Esophagus squamous epithelium (tissue), 5 donors: ENCODE measurements around the gene CD302. TPM values are rescaled to one million over a fixed set of nuclear protein-coding genes. Genes with fewer than 3 reads are reported as not detected.

ENCODE experiments used
- DNase-seq: peaks from one replicate; lab custom pipeline; 2025; lab: John Stamatoyannopoulos, UW
- H3K27ac ChIP-seq, 4 donors: fragments of 200-600 bp; sonication (generic); one replicate each; pipeline ENCODE4 v1.5.1; 2016 to 2019; ENCODE audit warnings: mild to moderate bottlenecking in 1 of 4
- H3K27me3 ChIP-seq, 4 donors: fragments of 200-600 bp; sonication (generic); 1 replicate in 3 of 4; 2 replicates in 1 of 4; pipeline versions ENCODE4 v1.5.1 to v1.6.0; 2017 to 2021; ENCODE audit warnings: antibody characterized with exemption in 1 of 4
- H3K36me3 ChIP-seq, 3 donors: fragments of 200-600 bp; sonication (generic); one replicate each; pipeline ENCODE4 v1.5.1; 2016 to 2019
- H3K4me1 ChIP-seq, 3 donors: fragments of 200-600 bp; sonication (generic); one replicate each; pipeline ENCODE4 v1.5.1; 2017 to 2019
- H3K4me3 ChIP-seq, 4 donors: fragments of 200-600 bp; sonication (generic); 1 replicate in 3 of 4; 2 replicates in 1 of 4; pipeline ENCODE4 v1.5.1; 2016 to 2019; ENCODE audit warnings: mild to moderate bottlenecking in 2 of 4, moderate library complexity in 1 of 4
- H3K9me3 ChIP-seq, 3 donors: fragments of 200-600 bp; sonication (generic); one replicate each; pipeline ENCODE4 v1.5.1; 2016 to 2019
- CTCF ChIP-seq, 6 experiments: fragments of 450-650 bp in 4 of 6; fragments of 200-600 bp in 2 of 6; sonication (generic) in 2 of 6; IDR thresholded peaks; one replicate each; pipeline ENCODE4 v1.5.1; 2016 to 2019; ENCODE audit warnings: antibody characterized with exemption in 6 of 6, mild to moderate bottlenecking in 4 of 6, moderate library complexity in 4 of 6
- POLR2A ChIP-seq, 4 donors: fragments of 450-650 bp; IDR thresholded peaks; one replicate each; pipeline ENCODE4 v1.6.1; 2017; ENCODE audit warnings: antibody characterized with exemption in 4 of 4, mild to moderate bottlenecking in 4 of 4, moderate library complexity in 3 of 4
- WGBS, 2 donors: methylation state at CpG; one replicate each; pipeline ENCODE4 v1.1.5; 2018; 5-methylcytosine and 5-hydroxymethylcytosine counted together
- intact Hi-C: fragments of 100-400 bp; cut with DNase I; formaldehyde crosslinking; loops from one replicate; pipeline ENCODE4 v1.15.0; 2022
- total RNA-seq, 4 donors: library from RNA; depleted of rRNA; stranded (reverse); fragments of >200 nt; gene quantifications; one replicate each; pipeline ENCODE4 v1.1.0, GENCODE V29; 2016
- donor health status: DM: yes; HTN: yes; CAD: no.

Gene CD302
- total RNA-seq, 4 donors from 2014 or later, result 3.2 to 46.0 (median 11.7) TPM

GRCh38 chr2:159811232-159811631 is 13.2 kb upstream of the CD302 start:
- Histone ChIP-seq H3K9me3 (no peaks in the 10 kb centered on the region), H3K27ac (no peak overlapping the region), H3K27me3 (no peaks in the 10 kb centered on the region), H3K36me3 (no peaks in the 10 kb centered on the region), H3K4me3 (no peak overlapping the region), H3K4me1 (no peaks in the 10 kb centered on the region)
- TF ChIP-seq POLR2A (IDR thresholded peaks at IDR 0.05), result no peak
- TF ChIP-seq CTCF (IDR thresholded peaks at IDR 0.05), result no peak
- 83 to 87% methylated on average over 4 of the region's 4 CpGs for WGBS, 2 donors
- DNase-seq, result no peak
- intact Hi-C loops, result no loop called here

- no peaks in the 10 kb centered on the region for H3K27me3 ChIP-seq
- no peak for DNase-seq
- no peak overlapping the region for H3K4me3 ChIP-seq
- H3K9me3 ChIP-seq, result no peaks in the 10 kb centered on the region
- no peaks in the 10 kb centered on the region for H3K4me1 ChIP-seq
- TF ChIP-seq CTCF (IDR thresholded peaks at IDR 0.05), result no peak
- TF ChIP-seq POLR2A (IDR thresholded peaks at IDR 0.05), result no peak
- intact Hi-C loops, result no loop called here
- no peak overlapping the region for H3K27ac ChIP-seq
- H3K36me3 ChIP-seq, result no peaks in the 10 kb centered on the region
- 88 to 91% methylated on average over 5 of the region's 5 CpGs for WGBS, 2 donors
Measured at GRCh38 chr2:159808032-159808425, 10.0 kb upstream of the CD302 start.

GRCh38 chr2:159807183-159808031 is 9.4 kb upstream of the CD302 start:
- H3K27ac ChIP-seq, result no peak overlapping the region
- no peaks in the 10 kb centered on the region for H3K27me3 ChIP-seq
- WGBS, 2 donors, result 68 to 72% methylated on average over 4 of the region's 4 CpGs
- no peaks in the 10 kb centered on the region for H3K9me3 ChIP-seq
- no peak for DNase-seq
- intact Hi-C loops, result no loop called here
- TF ChIP-seq POLR2A (IDR thresholded peaks at IDR 0.05) (no peak), CTCF (IDR thresholded peaks at IDR 0.05) (peak in 5 of 6 experiments; percentile 61 to 78 (median 70))
- no peaks in the 10 kb centered on the region for H3K36me3 ChIP-seq
- no peaks in the 10 kb centered on the region for H3K4me1 ChIP-seq
- H3K4me3 ChIP-seq, result no peak overlapping the region

GRCh38 chr2:159804941-159805340 is 6.9 kb upstream of the CD302 start:
- DNase-seq, result no peak
- Histone ChIP-seq H3K4me3 (no peak overlapping the region), H3K27me3 (no peaks in the 10 kb centered on the region), H3K9me3 (no peaks in the 10 kb centered on the region), H3K4me1 (no peaks in the 10 kb centered on the region), H3K36me3 (no peaks in the 10 kb centered on the region), H3K27ac (no peak overlapping the region)
- no peak for TF ChIP-seq POLR2A (IDR thresholded peaks at IDR 0.05)
- TF ChIP-seq CTCF (IDR thresholded peaks at IDR 0.05), result no peak
- intact Hi-C loops, result no loop called here
- WGBS, 2 donors, result 71 to 87% methylated on average over 4 of the region's 4 CpGs

GRCh38 chr2:159803235-159803962 is 5.4 kb upstream of the CD302 start:
- 47 to 48% methylated on average over 2 of the region's 2 CpGs for WGBS, 2 donors
- no peak for TF ChIP-seq POLR2A (IDR thresholded peaks at IDR 0.05)
- TF ChIP-seq CTCF (IDR thresholded peaks at IDR 0.05), result no peak
- Histone ChIP-seq H3K36me3 (no peaks in the 10 kb centered on the region), H3K9me3 (no peaks in the 10 kb centered on the region), H3K27ac (no peak overlapping the region), H3K27me3 (no peaks in the 10 kb centered on the region), H3K4me3 (no peak overlapping the region), H3K4me1 (peaks cover 0 to 5% (median 0%) of the 10 kb centered on the region in 3 donors)
- no peak for DNase-seq
- intact Hi-C loops, result no loop called here
